ENCODE data around the gene ACY1. TPM values are rescaled to one million over a fixed set of nuclear protein-coding genes. Genes with fewer than 3 reads are reported as not detected.
"Not testable (repeated sequence)": the region's sequence is repeated elsewhere in the genome, so short reads cannot be mapped to it uniquely, and the experiment has no call there.

The ACY1 gene
- total RNA-seq, 4 donors from 2014 or later, result 34.0 to 57.7 (median 52.1) TPM

DNA sequence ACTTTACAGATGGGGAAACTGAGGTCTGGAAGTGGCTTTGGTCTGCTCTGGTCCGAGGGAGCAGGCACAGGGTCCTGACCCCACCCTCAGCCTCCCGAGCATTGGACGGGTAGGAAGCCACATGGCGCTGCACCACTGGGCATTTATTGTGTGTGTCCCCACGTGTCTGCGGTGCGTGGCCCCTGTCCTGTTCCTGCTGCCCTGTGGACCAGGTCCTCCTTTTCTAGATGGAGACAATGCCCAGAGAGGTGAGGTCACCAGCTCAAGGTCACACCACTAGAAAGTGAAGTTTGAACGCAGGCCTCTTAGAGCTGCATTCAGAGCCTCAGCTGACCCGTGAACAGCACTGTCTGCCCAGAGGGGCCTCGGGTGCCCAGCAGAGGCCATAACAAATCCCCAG, 46.2 kb downstream of the ACY1 start:
- no peak for ATAC-seq (ENCODE audit: low FRiP score)
- TF ChIP-seq, protein P1, sequence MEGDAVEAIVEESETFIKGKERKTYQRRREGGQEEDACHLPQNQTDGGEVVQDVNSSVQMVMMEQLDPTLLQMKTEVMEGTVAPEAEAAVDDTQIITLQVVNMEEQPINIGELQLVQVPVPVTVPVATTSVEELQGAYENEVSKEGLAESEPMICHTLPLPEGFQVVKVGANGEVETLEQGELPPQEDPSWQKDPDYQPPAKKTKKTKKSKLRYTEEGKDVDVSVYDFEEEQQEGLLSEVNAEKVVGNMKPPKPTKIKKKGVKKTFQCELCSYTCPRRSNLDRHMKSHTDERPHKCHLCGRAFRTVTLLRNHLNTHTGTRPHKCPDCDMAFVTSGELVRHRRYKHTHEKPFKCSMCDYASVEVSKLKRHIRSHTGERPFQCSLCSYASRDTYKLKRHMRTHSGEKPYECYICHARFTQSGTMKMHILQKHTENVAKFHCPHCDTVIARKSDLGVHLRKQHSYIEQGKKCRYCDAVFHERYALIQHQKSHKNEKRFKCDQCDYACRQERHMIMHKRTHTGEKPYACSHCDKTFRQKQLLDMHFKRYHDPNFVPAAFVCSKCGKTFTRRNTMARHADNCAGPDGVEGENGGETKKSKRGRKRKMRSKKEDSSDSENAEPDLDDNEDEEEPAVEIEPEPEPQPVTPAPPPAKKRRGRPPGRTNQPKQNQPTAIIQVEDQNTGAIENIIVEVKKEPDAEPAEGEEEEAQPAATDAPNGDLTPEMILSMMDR (IDR thresholded peaks at IDR 0.05), result no peak

GRCh38 chr3:52030714-52031310, 47.5 kb downstream of the ACY1 start:
- TF ChIP-seq, protein P1 (IDR thresholded peaks at IDR 0.05), result no peak
- ATAC-seq (ENCODE audit: low FRiP score) (no peak), DNase-seq (ENCODE audit: low spot score) (no peak)

More for the DNA sequence above, 46.2 kb downstream of the ACY1 start:
- DNase-seq (ENCODE audit: low spot score), result no peak

DNA sequence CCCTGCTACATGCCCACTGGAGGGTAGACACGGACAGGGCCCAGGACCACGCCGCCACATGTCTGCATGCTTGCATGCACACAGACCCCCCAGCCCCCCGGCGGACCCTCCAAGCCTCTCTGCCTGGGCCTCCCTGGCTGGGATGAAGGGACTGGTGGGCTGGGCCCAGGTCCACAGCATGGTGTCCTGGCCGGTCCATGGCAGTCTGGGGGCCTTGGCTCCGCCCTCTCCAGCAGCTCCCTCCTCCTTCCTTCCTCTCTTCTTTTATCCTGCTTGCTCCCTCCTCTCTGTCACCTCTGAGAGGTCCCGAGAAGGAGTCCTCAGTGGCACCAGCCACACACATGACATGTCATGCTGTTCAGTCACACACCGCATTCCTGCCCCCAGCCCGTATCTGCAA, 48.6 kb downstream of the ACY1 start:
- TF ChIP-seq, protein P1 (IDR thresholded peaks at IDR 0.05), result no peak
- ATAC-seq (ENCODE audit: low FRiP score), result no peak
- no peak for DNase-seq (ENCODE audit: low spot score)

DNA sequence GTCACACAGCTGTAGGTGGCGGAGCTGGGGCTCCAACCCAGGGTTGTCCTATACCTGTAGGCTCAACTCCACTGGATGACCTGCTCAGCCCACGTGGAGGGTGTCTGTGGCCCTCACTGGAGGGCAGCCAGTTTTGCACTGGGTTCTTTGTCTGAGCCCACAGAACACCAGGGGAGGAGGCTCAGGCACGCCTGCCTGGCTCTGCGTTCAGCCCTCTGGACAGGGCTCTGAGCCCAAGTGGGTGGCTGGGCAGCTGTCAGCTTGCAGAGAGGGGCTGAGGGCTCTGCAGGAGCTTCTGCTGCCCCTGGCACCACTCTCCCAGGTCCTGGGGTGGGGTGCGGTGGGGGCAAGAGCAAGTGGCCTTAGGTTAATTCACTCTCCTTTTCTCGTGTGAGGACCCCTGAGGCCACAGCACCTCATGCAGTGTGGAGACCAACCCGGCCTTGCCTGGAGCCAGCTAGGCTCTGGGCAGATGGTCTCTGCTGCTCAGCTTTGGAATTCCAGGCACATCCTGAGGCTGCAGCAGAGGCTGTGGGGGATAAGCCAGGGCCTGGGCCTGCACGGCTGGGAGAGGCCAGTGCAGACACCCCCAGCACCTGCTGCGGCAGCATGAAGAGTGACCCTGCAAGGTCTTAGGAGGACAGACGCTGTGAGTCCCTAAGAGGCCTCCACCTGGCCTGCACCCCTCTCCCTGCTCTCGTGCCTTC, 49.5 kb downstream of the ACY1 start:
- TF ChIP-seq, protein P1 (IDR thresholded peaks at IDR 0.05), result no peak
- DNase-seq (ENCODE audit: low spot score) (no peak), ATAC-seq (ENCODE audit: low FRiP score) (no peak)

GRCh38 chr3:52033748-52034147, 50.4 kb downstream of the ACY1 start:
- ATAC-seq (ENCODE audit: low FRiP score); DNase-seq (ENCODE audit: low spot score): not testable (repeated sequence)

DNA sequence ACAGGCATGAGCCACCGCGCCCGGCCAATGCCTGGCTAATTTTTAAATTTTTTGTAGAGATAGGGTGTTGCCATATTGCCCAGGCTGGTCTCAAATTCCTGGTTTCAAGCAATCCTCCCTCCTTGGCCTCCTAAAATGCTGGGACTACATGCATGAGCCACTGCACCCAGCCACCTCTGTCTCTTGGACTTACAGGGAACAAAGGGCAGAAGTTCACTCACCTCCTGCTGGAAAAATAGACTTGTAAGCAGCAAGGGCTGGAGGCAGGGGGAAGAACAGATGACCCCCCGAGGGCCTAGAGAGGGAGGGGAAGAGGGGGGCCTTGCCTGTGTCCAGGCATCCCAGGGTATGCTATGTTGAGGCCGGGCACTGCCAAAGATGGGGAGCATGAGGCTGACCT, 50.9 kb downstream of the ACY1 start:
- no peak for DNase-seq (ENCODE audit: low spot score)
- no peak for ATAC-seq (ENCODE audit: low FRiP score)
- TF ChIP-seq, protein P1 (IDR thresholded peaks at IDR 0.05), result no peak

- ATAC-seq (ENCODE audit: low FRiP score) (no peak), DNase-seq (ENCODE audit: low spot score) (no peak)
- TF ChIP-seq, protein P1 (IDR thresholded peaks at IDR 0.05), result no peak
Measured at GRCh38 chr3:52034651-52035050, 51.3 kb downstream of the ACY1 start.
